ENCODE data around the gene ARL8A. TPM values are rescaled to one million over a fixed set of nuclear protein-coding genes. Genes with fewer than 3 reads are reported as not detected.

Gene ARL8A
- polyA plus RNA-seq (2011; rRNA removed) = 49.8 and 57.8 TPM in 2 replicates
- polyA plus RNA-seq (2012; cell fraction: cytosol; rRNA removed) = 31.8 and 37.2 TPM in 2 replicates
- polyA plus RNA-seq (2012; cell fraction: nucleus; rRNA removed) = 30.9 and 32.5 TPM in 2 replicates
- polyA plus RNA-seq (2017; fragmentation: RNase III; extraction: RNeasy Plus Mini Kit Qiagen cat#74134 plus additional on column Dnase treatment) = 18.0 to 25.6 TPM (median 23.4 TPM) in 3 replicates
- polyA minus RNA-seq (2011; rRNA and poly(A)+ RNA removed) = 26.5 and 50.1 TPM in 2 replicates

DNA sequence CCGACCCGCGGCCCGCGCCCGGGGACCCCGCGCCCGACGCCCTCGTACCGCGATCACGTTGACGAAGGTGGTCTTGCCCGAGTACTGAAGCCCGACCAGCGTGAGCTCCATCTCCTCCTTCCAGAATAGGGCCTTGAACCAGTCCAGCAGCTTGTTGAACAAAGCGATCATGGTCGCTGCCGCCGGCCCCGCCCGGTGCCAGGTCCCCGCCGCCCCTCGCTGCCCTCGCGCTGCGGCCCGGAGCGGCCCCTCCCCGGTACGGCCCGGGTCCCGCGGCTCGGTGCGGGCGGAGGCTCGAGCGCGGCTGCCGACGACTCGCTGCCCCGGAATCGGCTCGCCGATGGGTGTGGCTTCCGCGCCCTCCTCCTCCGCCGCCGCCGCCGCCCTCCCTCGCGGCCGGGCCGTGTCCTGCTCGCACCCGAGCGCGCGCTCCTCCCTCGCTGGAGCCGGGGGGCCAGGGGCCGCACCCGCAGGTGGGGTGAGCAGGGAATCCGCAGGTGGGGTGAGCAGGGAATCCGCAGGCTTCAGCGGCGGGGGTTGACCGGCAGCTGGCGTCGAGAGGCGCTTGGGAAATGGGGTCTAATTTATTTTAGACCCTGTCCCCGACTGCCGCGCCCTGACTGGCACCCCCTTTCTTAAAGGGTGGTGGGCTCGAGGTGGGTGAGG lies at the start of gene ARL8A:
Gene ARL8A, minus strand, starts transcription at position 336 of the 666 bp plus-strand sequence. Its CDS starts 165 bp downstream, at position 171.
- ATAC-seq = peak; percentile 80 to 81
- H3K4me1 ChIP-seq = peaks cover 13% of the 10 kb centered on the region; the same call in 2 of the 3 replicates
- H3K4me2 ChIP-seq = peak within 1 kb of the TSS; percentile 87
- ChIA-PET CTCF (interaction anchor here (0.7 to 6.2 kb wide), 4 partner anchors 9 to 26 kb away, joined by 3 to 42 read pairs (median 5); no protein-coding TSS in a partner anchor), POLR2A (no interaction called here)
- TF ChIP-seq, protein P1, sequence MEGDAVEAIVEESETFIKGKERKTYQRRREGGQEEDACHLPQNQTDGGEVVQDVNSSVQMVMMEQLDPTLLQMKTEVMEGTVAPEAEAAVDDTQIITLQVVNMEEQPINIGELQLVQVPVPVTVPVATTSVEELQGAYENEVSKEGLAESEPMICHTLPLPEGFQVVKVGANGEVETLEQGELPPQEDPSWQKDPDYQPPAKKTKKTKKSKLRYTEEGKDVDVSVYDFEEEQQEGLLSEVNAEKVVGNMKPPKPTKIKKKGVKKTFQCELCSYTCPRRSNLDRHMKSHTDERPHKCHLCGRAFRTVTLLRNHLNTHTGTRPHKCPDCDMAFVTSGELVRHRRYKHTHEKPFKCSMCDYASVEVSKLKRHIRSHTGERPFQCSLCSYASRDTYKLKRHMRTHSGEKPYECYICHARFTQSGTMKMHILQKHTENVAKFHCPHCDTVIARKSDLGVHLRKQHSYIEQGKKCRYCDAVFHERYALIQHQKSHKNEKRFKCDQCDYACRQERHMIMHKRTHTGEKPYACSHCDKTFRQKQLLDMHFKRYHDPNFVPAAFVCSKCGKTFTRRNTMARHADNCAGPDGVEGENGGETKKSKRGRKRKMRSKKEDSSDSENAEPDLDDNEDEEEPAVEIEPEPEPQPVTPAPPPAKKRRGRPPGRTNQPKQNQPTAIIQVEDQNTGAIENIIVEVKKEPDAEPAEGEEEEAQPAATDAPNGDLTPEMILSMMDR (IDR thresholded peaks at IDR 0.05) = no peak
- TF ChIP-seq CHD4 (IDR thresholded peaks at IDR 0.05; ENCODE audit: borderline replicate concordance) (no peak), RCOR1 (IDR thresholded peaks at IDR 0.05; ENCODE audit: low read depth, low read length) (no peak), POLR2A (IDR thresholded peaks at IDR 0.05; ENCODE audit: low read length) (peak; percentile 74), JUN (IDR thresholded peaks at IDR 0.05) (peak in 1 of 2 experiments; percentile 64; a peak in 1 of 5 replicates), PHF8 (IDR thresholded peaks at IDR 0.05; ENCODE audit: borderline replicate concordance, low read depth) (peak; percentile 54; the same call in 1 of the 2 replicates)
- TF ChIP-seq, protein P2, sequence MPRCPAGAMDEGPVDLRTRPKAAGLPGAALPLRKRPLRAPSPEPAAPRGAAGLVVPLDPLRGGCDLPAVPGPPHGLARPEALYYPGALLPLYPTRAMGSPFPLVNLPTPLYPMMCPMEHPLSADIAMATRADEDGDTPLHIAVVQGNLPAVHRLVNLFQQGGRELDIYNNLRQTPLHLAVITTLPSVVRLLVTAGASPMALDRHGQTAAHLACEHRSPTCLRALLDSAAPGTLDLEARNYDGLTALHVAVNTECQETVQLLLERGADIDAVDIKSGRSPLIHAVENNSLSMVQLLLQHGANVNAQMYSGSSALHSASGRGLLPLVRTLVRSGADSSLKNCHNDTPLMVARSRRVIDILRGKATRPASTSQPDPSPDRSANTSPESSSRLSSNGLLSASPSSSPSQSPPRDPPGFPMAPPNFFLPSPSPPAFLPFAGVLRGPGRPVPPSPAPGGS (IDR thresholded peaks at IDR 0.05) = peak; percentile 58; the same call in 1 of the 3 replicates
- TF ChIP-seq, protein P3, sequence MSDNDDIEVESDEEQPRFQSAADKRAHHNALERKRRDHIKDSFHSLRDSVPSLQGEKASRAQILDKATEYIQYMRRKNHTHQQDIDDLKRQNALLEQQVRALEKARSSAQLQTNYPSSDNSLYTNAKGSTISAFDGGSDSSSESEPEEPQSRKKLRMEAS (IDR thresholded peaks at IDR 0.05) = peak; percentile 13; the same call in 1 of the 2 replicates
- DNase-seq (ENCODE audit: low read depth in 1 of 2, low spot score in 1 of 2) = peak; percentile 36 to 68
- H3K9me3 ChIP-seq = no peaks in the 10 kb centered on the region
- peak within 1 kb of the TSS; percentile 95 to 98 for H3K27ac ChIP-seq
- no peak for FAIRE-seq
- 1% methylated on average over 14 of the region's 82 CpGs for WGBS (ENCODE audit: missing lambda C conversion rate)
- H3K4me3 ChIP-seq = peak within 1 kb of the TSS; percentile 94

DNA sequence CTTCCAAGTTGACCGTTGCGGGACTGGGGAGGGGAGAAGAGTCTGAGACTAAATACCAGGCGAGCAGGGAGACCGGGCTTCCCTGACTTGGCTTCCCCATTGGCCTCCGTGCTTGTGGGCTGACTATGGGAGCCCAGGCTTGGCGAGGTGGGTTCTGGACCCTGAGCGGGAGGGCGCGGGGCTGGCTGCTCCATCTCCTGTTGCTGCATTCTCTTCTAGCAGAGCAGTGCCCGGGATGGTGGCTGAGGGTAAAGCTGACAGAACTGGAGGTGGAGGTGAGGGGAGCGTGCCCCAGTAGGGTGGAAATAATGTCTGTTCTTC lies 49.8 kb upstream of the ARL8A start:
- POLR2A ChIA-PET = no interaction called here

More for the DNA sequence above, 49.8 kb upstream of the ARL8A start:
- Histone ChIP-seq H3K4me3 (peak overlapping the region; percentile 36), H3K4me2 (peak overlapping the region; percentile 68), H3K9me3 (no peaks in the 10 kb centered on the region), H3K4me1 (peaks cover 19% of the 10 kb centered on the region), H3K27ac (peak overlapping the region in 1 of 2 experiments; percentile 76; a peak in 4 of 6 replicates)
- DNase-seq (ENCODE audit: low read depth in 1 of 2, low spot score in 1 of 2) (no peak), FAIRE-seq (no peak), ATAC-seq (no peak)
- CTCF ChIA-PET = interaction anchor here (1.0 to 5.4 kb wide), 18 partner anchors 9 to 525 kb away, joined by 3 to 93 read pairs (median 17); no protein-coding TSS in a partner anchor
- WGBS (ENCODE audit: missing lambda C conversion rate) = 82% methylated on average over 11 of the region's 11 CpGs
- TF ChIP-seq SREBF2 (IDR thresholded peaks at IDR 0.05) (no peak), SMC3 (IDR thresholded peaks at IDR 0.05) (no peak), HOXB13 (CRISPR knock-in tag; IDR thresholded peaks at IDR 0.05; ENCODE audit: low read depth) (no peak)
- TF ChIP-seq, protein P4, sequence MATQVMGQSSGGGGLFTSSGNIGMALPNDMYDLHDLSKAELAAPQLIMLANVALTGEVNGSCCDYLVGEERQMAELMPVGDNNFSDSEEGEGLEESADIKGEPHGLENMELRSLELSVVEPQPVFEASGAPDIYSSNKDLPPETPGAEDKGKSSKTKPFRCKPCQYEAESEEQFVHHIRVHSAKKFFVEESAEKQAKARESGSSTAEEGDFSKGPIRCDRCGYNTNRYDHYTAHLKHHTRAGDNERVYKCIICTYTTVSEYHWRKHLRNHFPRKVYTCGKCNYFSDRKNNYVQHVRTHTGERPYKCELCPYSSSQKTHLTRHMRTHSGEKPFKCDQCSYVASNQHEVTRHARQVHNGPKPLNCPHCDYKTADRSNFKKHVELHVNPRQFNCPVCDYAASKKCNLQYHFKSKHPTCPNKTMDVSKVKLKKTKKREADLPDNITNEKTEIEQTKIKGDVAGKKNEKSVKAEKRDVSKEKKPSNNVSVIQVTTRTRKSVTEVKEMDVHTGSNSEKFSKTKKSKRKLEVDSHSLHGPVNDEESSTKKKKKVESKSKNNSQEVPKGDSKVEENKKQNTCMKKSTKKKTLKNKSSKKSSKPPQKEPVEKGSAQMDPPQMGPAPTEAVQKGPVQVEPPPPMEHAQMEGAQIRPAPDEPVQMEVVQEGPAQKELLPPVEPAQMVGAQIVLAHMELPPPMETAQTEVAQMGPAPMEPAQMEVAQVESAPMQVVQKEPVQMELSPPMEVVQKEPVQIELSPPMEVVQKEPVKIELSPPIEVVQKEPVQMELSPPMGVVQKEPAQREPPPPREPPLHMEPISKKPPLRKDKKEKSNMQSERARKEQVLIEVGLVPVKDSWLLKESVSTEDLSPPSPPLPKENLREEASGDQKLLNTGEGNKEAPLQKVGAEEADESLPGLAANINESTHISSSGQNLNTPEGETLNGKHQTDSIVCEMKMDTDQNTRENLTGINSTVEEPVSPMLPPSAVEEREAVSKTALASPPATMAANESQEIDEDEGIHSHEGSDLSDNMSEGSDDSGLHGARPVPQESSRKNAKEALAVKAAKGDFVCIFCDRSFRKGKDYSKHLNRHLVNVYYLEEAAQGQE (IDR thresholded peaks at IDR 0.05) = no peak
- TF ChIP-seq, protein P5, sequence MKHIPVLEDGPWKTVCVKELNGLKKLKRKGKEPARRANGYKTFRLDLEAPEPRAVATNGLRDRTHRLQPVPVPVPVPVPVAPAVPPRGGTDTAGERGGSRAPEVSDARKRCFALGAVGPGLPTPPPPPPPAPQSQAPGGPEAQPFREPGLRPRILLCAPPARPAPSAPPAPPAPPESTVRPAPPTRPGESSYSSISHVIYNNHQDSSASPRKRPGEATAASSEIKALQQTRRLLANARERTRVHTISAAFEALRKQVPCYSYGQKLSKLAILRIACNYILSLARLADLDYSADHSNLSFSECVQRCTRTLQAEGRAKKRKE (CRISPR knock-in tag; IDR thresholded peaks at IDR 0.05; ENCODE audit: low read depth) = no peak
- TF ChIP-seq, protein P6, sequence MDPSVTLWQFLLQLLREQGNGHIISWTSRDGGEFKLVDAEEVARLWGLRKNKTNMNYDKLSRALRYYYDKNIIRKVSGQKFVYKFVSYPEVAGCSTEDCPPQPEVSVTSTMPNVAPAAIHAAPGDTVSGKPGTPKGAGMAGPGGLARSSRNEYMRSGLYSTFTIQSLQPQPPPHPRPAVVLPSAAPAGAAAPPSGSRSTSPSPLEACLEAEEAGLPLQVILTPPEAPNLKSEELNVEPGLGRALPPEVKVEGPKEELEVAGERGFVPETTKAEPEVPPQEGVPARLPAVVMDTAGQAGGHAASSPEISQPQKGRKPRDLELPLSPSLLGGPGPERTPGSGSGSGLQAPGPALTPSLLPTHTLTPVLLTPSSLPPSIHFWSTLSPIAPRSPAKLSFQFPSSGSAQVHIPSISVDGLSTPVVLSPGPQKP (IDR thresholded peaks at IDR 0.05; ENCODE audit: low read depth, low read length) = no peak

Data from A549 (cell line).